ENCODE results near the gene SPIN3.

GRCh38 chrX:57044245-57044644 is 48.9 kb upstream of the SPIN3 start:
- no peak for TF ChIP-seq EZH2 (IDR thresholded peaks at IDR 0.05; ENCODE audit: insufficient read depth, poor library complexity, severe bottlenecking)
- no peak for TF ChIP-seq EZH2phosphoT487 (IDR thresholded peaks at IDR 0.05; ENCODE audit: insufficient read depth, low read depth)

All from GM23248 (cell line).